Karpas-422 (cell line): ENCODE data around the gene RCOR1. TPM values are rescaled to one million over a fixed set of nuclear protein-coding genes. Genes with fewer than 3 reads are reported as not detected.

Experiments used
- DNase-seq: peaks from one replicate; pipeline ENCODE4 v3.0.0-alpha.2; 2015
- H2AFZ ChIP-seq: fragments of 200-600 bp; sonication (generic); 2 replicates; pipeline ENCODE4 v1.6.1; 2014; ENCODE audit warnings: antibody characterized with exemption, low read length, mixed read lengths
- H3K27ac ChIP-seq: fragments of 200-600 bp; sonication (generic); 2 replicates; pipeline ENCODE4 v1.5.1; 2014; ENCODE audit warnings: mild to moderate bottlenecking, low read length, moderate library complexity
- H3K27me3 ChIP-seq: fragments of 200-600 bp; sonication (generic); 2 replicates; pipeline ENCODE4 v1.6.1; 2014; ENCODE audit warnings: low read length, mixed read lengths
- H3K36me3 ChIP-seq: fragments of 200-600 bp; sonication (generic); 2 replicates; pipeline ENCODE4 v1.6.1; 2014; ENCODE audit warnings: low read length, mixed read lengths; ENCODE audit not compliant: insufficient read depth
- H3K4me1 ChIP-seq: fragments of 200-600 bp; sonication (generic); 2 replicates; pipeline ENCODE4 v1.6.1; 2014; ENCODE audit warnings: mild to moderate bottlenecking, low read length, mixed read lengths
- H3K4me2 ChIP-seq: fragments of 200-600 bp; sonication (generic); 2 replicates; pipeline ENCODE4 v1.6.1; 2014; ENCODE audit warnings: low read length, low read depth, mild to moderate bottlenecking; ENCODE audit not compliant: poor library complexity, severe bottlenecking
- H3K4me3 ChIP-seq: fragments of 200-600 bp; sonication (generic); 2 replicates; pipeline ENCODE4 v1.5.1; 2014; ENCODE audit warnings: mild to moderate bottlenecking, antibody characterized with exemption, low read length, mixed read lengths
- H3K79me2 ChIP-seq: fragments of 200-600 bp; sonication (generic); 2 replicates; pipeline ENCODE4 v1.6.1; 2014; ENCODE audit warnings: mild to moderate bottlenecking, low read length, mixed read lengths
- H3K9ac ChIP-seq: fragments of 200-600 bp; sonication (generic); 2 replicates; pipeline ENCODE4 v1.6.0; 2014; ENCODE audit warnings: low read length
- H3K9me2 ChIP-seq: fragments of 200-600 bp; sonication (generic), shearing (Covaris generic); replicated peaks from 2 replicates; pipeline ENCODE4 v1.6.0; 2014; ENCODE audit warnings: mild to moderate bottlenecking, low read length, moderate library complexity; ENCODE audit not compliant: insufficient read depth
- H3K9me3 ChIP-seq: fragments of 300-700, 200-600 bp; sonication (generic); 2 replicates; pipeline ENCODE4 v1.6.1; 2014; ENCODE audit warnings: low read length, mixed read lengths
- H4K20me1 ChIP-seq: fragments of 200-600 bp; sonication (generic); 2 replicates; pipeline ENCODE4 v1.6.1; 2014; ENCODE audit warnings: mild to moderate bottlenecking, antibody characterized with exemption, low read length, low read depth; ENCODE audit not compliant: insufficient read depth
- total RNA-seq: library from RNA; depleted of rRNA; stranded (reverse); fragments of >200 nt; shearing (Covaris generic); gene quantifications from 2 replicates; pipeline ENCODE4 v1.2.3, GENCODE V29; 2014; ENCODE audit warnings: low replicate concordance

Gene RCOR1
- total RNA-seq, 1 experiment from 2014 or later: 46.9 TPM

DNA sequence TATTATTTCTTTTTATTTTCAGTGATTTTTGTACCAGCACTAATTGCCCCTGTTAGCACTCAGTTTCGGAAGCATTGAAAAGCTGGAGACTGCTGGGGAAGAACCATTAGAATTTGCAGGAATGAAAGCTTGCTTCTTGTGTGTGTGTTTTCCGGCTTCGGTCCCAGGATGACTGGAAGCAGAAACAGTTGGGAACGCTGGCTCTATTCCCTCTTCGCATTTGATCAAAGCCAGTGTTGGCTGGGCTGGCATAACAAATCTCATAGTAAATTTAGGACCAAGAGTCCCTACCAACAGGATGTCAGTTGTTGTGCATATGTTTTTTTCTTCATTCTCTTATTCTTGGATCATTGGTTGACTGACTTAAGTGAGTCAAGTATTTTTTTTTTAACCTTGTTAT lies 131.2 kb downstream of the RCOR1 start:
- Histone ChIP-seq H3K9me2 (no peaks in the 10 kb centered on the region), H3K36me3 (peaks cover 47% of the 10 kb centered on the region), H3K4me3 (no peak overlapping the region), H3K9ac (no peak overlapping the region), H3K27me3 (no peaks in the 10 kb centered on the region), H3K27ac (no peak overlapping the region), H3K4me1 (no peaks in the 10 kb centered on the region), H3K4me2 (no peak overlapping the region), H3K9me3 (no peaks in the 10 kb centered on the region), H4K20me1 (no peaks in the 10 kb centered on the region), H2AFZ (no peak overlapping the region), H3K79me2 (peaks cover 14% of the 10 kb centered on the region)
- no peak for DNase-seq

DNA sequence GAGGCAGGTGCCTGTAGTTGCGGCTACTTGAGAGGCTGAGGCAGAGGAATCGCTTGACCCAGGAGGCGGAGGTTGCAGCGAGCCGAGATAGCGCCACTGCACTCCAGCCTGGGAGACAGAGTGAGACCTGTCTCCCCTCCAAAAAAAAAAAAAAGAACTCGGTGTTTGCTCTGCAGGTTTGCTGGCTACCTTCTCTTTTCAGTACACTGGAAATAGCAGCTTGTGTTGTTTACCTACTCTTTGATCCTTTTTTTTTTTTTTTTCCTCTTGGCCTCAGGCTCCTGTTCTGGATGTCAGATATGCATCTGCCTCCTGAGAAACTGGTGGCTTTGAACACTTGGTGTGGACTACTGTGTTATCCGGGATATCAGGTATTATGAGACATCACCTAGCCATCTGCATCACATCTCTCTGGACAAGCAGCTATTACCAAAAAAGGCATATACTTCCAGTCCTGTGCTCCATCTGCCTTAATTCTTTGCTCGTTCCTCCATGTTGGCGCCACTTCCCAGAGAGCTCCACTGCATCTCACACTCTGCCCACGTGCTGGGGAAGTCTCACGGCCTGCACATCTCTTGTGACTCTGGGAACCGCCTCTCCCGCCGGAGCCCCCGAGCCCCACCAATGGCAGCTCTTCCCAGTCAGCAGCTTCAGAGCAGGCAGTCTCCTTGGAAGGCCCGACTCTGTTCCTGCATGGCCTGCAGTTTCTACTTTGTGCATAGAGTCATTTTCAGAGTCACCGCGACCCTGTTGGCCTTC lies 133.9 kb downstream of the RCOR1 start:
- DNase-seq: no peak
- no peak overlapping the region for H3K27ac ChIP-seq
- no peak overlapping the region for H3K4me2 ChIP-seq
- no peak overlapping the region for H3K4me3 ChIP-seq
- no peak overlapping the region for H3K9ac ChIP-seq
- no peaks in the 10 kb centered on the region for H3K4me1 ChIP-seq
- H3K36me3 ChIP-seq: peaks cover 49% of the 10 kb centered on the region
- H3K9me2 ChIP-seq: no peaks in the 10 kb centered on the region
- H3K79me2 ChIP-seq: peaks cover 5% of the 10 kb centered on the region; the same call in 1 of the 2 replicates
- no peaks in the 10 kb centered on the region for H3K27me3 ChIP-seq
- no peak overlapping the region for H2AFZ ChIP-seq
- H4K20me1 ChIP-seq: no peaks in the 10 kb centered on the region
- H3K9me3 ChIP-seq: no peaks in the 10 kb centered on the region

DNA sequence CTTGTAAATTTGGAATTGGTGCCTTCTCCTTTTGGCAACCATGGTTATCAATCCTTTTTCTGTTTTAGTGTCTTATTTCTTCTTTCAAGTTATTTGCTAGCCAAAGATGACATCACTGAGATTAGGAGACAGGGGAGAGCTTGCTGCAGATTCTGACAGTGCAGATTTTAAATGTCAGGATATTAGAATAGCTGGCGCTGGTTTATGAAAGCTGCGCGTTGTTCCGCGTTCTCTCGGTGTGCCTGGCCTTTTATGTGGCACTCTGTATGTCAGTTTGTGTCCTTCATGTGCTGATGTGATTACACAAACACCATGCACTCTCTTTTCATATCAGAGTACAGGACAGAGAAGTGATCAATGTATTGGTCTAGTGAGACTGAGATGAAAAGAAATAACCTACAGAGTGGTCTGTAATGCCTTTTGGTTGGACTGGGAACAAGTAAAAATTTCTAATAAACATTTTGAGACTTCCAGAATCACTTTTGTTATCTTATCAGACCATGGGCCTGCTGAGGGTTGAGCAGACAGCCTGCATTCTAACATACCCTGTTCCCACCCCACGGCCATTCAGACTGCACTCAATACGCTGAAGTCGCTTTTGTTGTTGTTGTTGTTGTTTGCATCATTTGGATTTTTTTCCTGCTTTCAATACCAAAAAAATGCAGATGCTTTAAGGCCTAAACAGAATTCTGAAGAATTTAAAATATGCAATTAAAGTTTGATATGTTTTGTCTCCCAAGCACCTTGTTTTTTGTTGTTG lies 135.1 kb downstream of the RCOR1 start:
- H3K9ac ChIP-seq: no peak overlapping the region
- H3K4me3 ChIP-seq: no peak overlapping the region
- no peaks in the 10 kb centered on the region for H3K9me3 ChIP-seq
- no peaks in the 10 kb centered on the region for H3K27me3 ChIP-seq
- no peak for DNase-seq
- no peaks in the 10 kb centered on the region for H4K20me1 ChIP-seq
- H3K9me2 ChIP-seq: no peaks in the 10 kb centered on the region
- H3K4me2 ChIP-seq: no peak overlapping the region
- no peak overlapping the region for H3K27ac ChIP-seq
- 0 out of 2 replicates have a peak, but pooled peaks cover 5% of the 10 kb centered on the region for H3K79me2 ChIP-seq
- H3K4me1 ChIP-seq: no peaks in the 10 kb centered on the region
- peaks cover 43% of the 10 kb centered on the region for H3K36me3 ChIP-seq
- H2AFZ ChIP-seq: no peak overlapping the region

DNA sequence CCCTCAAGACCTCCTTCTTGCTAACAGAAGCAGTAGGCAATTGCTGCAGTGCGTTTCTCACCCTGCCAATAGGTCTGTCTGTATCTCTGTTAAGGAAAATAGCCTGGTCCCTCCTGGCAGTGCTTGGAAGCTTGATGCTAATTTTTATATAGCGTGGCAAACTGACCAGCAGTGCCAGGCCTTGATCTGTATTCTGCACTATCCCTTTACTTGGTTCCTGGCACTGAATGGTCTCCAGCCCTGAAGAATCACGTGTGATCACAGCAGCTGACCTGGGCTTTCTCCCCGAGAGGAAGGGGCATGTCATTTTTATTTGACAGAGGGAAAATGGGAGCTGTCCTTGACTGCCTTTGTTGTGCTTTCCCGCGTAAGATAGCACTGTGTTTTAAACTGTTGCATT lies 136.1 kb downstream of the RCOR1 start:
- H4K20me1 ChIP-seq: no peaks in the 10 kb centered on the region
- H3K9me2 ChIP-seq: no peaks in the 10 kb centered on the region
- H3K27me3 ChIP-seq: no peaks in the 10 kb centered on the region
- no peak overlapping the region for H3K27ac ChIP-seq
- 0 out of 2 replicates have a peak, but pooled peaks cover 5% of the 10 kb centered on the region for H3K79me2 ChIP-seq
- no peak overlapping the region for H3K4me3 ChIP-seq
- H3K4me1 ChIP-seq: no peaks in the 10 kb centered on the region
- no peaks in the 10 kb centered on the region for H3K9me3 ChIP-seq
- DNase-seq: no peak
- peaks cover 35% of the 10 kb centered on the region for H3K36me3 ChIP-seq
- no peak overlapping the region for H3K9ac ChIP-seq
- H3K4me2 ChIP-seq: no peak overlapping the region
- no peak overlapping the region for H2AFZ ChIP-seq

DNA sequence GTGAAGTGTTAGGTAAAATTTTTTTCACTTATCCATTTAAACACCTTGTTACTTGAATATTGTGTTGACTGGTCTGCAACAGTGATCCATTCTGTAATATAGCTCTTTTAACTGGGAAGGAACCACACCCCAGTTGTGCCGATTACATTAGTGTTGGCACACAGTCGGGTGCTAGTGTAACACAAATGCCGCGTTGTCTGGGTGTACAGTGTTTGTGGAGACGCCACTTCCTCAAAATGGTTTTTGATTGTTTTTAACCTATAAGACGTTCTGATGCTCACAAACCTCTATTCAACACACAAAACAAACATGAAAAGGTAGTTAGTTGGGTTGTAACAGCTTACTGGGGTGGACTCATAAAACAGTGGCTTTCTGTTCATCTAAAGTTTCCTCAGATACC lies 136.8 kb downstream of the RCOR1 start:
- no peak overlapping the region for H3K27ac ChIP-seq
- no peak overlapping the region for H3K4me2 ChIP-seq
- H3K9me2 ChIP-seq: no peaks in the 10 kb centered on the region
- H3K4me1 ChIP-seq: no peaks in the 10 kb centered on the region
- DNase-seq: no peak
- no peaks in the 10 kb centered on the region for H3K9me3 ChIP-seq
- H3K36me3 ChIP-seq: peaks cover 29% of the 10 kb centered on the region
- no peak overlapping the region for H2AFZ ChIP-seq
- H4K20me1 ChIP-seq: no peaks in the 10 kb centered on the region
- no peaks in the 10 kb centered on the region for H3K27me3 ChIP-seq
- 0 out of 2 replicates have a peak, but pooled peaks cover 5% of the 10 kb centered on the region for H3K79me2 ChIP-seq
- H3K9ac ChIP-seq: no peak overlapping the region
- H3K4me3 ChIP-seq: no peak overlapping the region

DNA sequence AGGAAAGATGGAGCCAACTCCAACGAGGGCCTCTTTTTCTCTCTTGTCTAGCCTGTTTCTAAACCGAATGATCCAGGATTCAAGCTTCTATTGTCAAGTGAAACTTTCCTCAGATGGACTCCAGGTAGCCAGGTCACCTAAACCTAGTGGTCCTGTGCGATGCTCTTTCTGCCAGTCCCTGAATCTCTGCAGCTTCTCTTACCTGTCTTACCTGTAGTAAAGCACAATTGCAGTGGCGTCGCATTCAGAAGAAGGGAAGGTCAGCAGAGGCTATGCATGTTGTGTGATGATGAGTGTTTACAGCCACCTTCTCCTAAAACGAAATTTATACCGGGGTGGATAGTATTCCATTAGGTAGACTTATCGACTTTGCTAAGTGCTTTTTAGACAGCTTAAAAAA lies 137.4 kb downstream of the RCOR1 start:
- Histone ChIP-seq H3K27ac (no peak overlapping the region), H3K4me3 (no peak overlapping the region), H3K9me2 (no peaks in the 10 kb centered on the region), H3K4me1 (no peaks in the 10 kb centered on the region), H3K79me2 (0 out of 2 replicates have a peak, but pooled peaks cover 3% of the 10 kb centered on the region), H3K4me2 (no peak overlapping the region), H4K20me1 (no peaks in the 10 kb centered on the region), H3K36me3 (peaks cover 29% of the 10 kb centered on the region), H2AFZ (no peak overlapping the region), H3K9ac (no peak overlapping the region), H3K27me3 (no peaks in the 10 kb centered on the region), H3K9me3 (no peaks in the 10 kb centered on the region)
- no peak for DNase-seq

DNA sequence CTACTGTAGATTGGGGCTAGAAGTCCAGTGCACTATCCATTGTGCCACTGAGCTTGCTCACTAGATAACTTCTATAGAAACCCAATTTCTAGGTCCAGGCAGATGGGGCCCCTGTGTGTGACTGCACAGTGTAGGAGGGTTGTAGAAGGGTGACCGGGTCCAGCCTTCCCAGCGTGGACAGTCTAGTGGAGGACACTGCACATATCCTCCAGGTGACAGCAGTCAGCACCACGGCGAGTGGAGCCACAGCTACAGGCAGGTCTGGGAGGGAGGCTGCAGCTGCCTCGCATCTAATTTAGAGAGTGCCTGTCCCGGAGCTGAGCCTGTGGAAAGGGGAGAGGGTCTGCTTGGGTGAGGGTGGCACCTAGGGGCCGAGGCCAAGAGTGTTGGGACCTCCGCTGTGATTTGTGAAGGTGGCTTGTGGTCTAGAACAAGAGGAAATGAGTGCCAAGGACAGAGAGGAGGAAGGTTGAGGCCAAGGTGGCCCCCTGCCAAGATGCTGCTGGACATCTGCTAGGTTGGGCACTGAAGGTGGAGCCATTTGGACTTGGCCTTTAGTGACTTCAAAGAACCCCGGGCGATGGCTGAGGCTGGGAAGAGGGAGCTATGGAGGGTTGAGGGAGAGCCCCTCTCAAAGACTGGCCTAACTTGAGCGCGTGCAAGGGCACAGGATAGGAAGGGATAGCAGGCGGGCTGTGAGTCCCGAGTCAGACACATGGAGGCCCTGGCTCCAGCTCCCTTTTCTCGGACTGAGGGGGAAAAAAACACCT lies 138.8 kb downstream of the RCOR1 start:
- Histone ChIP-seq H3K9me3 (no peaks in the 10 kb centered on the region), H2AFZ (no peak overlapping the region), H3K9me2 (no peaks in the 10 kb centered on the region), H3K4me2 (no peak overlapping the region), H3K27me3 (no peaks in the 10 kb centered on the region), H3K79me2 (0 out of 2 replicates have a peak, but pooled peaks cover 2% of the 10 kb centered on the region), H4K20me1 (no peaks in the 10 kb centered on the region), H3K4me1 (no peaks in the 10 kb centered on the region), H3K9ac (no peak overlapping the region), H3K27ac (no peak overlapping the region), H3K36me3 (peaks cover 27% of the 10 kb centered on the region), H3K4me3 (no peak overlapping the region)
- no peak for DNase-seq
